RWPE2 (cell line): ENCODE results near the gene HMCN2.

Experiments used
- ATAC-seq: fragments of 200-7000 bp; cut with Tn5 transposase; 3 replicates; pipeline ENCODE4 v1.9.1; 2021; ENCODE audit warnings: low read depth
- DNase-seq: peaks from one replicate; pipeline ENCODE4 v3.0.0-alpha.2; 2020; ENCODE audit warnings: low spot score
- H3K27ac ChIP-seq: fragments of 450-650 bp; 2 replicates; pipeline ENCODE4 v1.5.1; 2017; ENCODE audit warnings: mild to moderate bottlenecking; ENCODE audit not compliant: poor library complexity, severe bottlenecking
- H3K27me3 ChIP-seq: fragments of 250-450 bp; sonication (Bioruptor Pico); 2 replicates; pipeline ENCODE4 v1.5.1; 2021; ENCODE audit warnings: mild to moderate bottlenecking, moderate library complexity; ENCODE audit not compliant: insufficient read depth, poor library complexity, severe bottlenecking
- H3K36me3 ChIP-seq: fragments of 250-450 bp; sonication (Bioruptor Pico); 2 replicates; pipeline ENCODE4 v1.5.1; 2020; ENCODE audit warnings: low read depth, mild to moderate bottlenecking, moderate library complexity
- H3K4me1 ChIP-seq: fragments of 250-450 bp; sonication (Bioruptor Pico); 2 replicates; pipeline ENCODE4 v1.5.1; 2021; ENCODE audit warnings: mild to moderate bottlenecking, moderate library complexity; ENCODE audit not compliant: insufficient read depth, poor library complexity, severe bottlenecking
- H3K4me3 ChIP-seq: fragments of 250-450 bp; sonication (Bioruptor Pico); 2 replicates; pipeline ENCODE4 v1.5.1; 2021; ENCODE audit warnings: mild to moderate bottlenecking, moderate library complexity; ENCODE audit not compliant: severe bottlenecking
- H3K9me3 ChIP-seq: fragments of 250-450 bp; sonication (Bioruptor Pico); 2 replicates; pipeline ENCODE4 v1.5.1; 2021; ENCODE audit warnings: mild to moderate bottlenecking, moderate library complexity; ENCODE audit not compliant: severe bottlenecking
- CTCF ChIP-seq: fragments of 450-650 bp; IDR thresholded peaks from one replicate; pipeline ENCODE4 v1.5.1; 2017; ENCODE audit warnings: mild to moderate bottlenecking, moderate library complexity; ENCODE audit not compliant: poor library complexity, severe bottlenecking

Gene HMCN2

GRCh38 chr9:130361873-130362362 is 96.4 kb downstream of the HMCN2 start:
- Histone ChIP-seq H3K4me3 (no peak overlapping the region), H3K27ac (no peak overlapping the region), H3K9me3 (no peaks in the 10 kb centered on the region), H3K27me3 (no peaks in the 10 kb centered on the region), H3K4me1 (no peaks in the 10 kb centered on the region), H3K36me3 (no peaks in the 10 kb centered on the region)
- TF ChIP-seq CTCF = no peak
- DNase-seq = no peak
- ATAC-seq = no peak

DNA sequence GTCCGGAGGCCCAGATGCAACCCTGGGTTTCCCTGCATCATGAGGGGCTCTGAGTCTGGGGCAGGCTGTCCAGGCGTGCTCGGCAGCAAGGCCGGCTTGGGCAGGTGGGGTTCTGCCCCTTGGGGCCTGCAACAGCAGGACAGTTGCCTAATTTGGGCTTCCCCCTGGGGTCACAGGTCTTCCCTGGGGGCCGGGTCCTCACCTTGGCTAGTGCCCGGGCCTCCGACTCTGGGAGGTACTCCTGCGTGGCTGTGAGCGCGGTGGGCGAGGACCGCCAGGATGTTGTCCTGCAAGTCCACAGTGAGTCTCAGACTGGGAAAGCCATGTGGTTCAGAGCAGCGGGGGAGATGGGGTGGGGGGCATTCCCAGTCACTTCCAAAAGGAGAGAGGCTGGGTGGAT is 97.1 kb downstream of the HMCN2 start:
- Histone ChIP-seq H3K4me1 (no peaks in the 10 kb centered on the region), H3K27me3 (no peaks in the 10 kb centered on the region), H3K9me3 (no peaks in the 10 kb centered on the region), H3K36me3 (no peaks in the 10 kb centered on the region), H3K4me3 (no peak overlapping the region), H3K27ac (no peak overlapping the region)
- DNase-seq = peak; percentile 60
- ATAC-seq = no peak
- no peak for TF ChIP-seq CTCF

- Histone ChIP-seq H3K9me3 (no peaks in the 10 kb centered on the region), H3K4me1 (no peaks in the 10 kb centered on the region), H3K27me3 (no peaks in the 10 kb centered on the region), H3K27ac (no peak overlapping the region), H3K4me3 (no peak overlapping the region), H3K36me3 (no peaks in the 10 kb centered on the region)
- no peak for TF ChIP-seq CTCF
- ATAC-seq (no peak), DNase-seq (no peak)
Measured at GRCh38 chr9:130363755-130364404, 98.3 kb downstream of the HMCN2 start.

DNA sequence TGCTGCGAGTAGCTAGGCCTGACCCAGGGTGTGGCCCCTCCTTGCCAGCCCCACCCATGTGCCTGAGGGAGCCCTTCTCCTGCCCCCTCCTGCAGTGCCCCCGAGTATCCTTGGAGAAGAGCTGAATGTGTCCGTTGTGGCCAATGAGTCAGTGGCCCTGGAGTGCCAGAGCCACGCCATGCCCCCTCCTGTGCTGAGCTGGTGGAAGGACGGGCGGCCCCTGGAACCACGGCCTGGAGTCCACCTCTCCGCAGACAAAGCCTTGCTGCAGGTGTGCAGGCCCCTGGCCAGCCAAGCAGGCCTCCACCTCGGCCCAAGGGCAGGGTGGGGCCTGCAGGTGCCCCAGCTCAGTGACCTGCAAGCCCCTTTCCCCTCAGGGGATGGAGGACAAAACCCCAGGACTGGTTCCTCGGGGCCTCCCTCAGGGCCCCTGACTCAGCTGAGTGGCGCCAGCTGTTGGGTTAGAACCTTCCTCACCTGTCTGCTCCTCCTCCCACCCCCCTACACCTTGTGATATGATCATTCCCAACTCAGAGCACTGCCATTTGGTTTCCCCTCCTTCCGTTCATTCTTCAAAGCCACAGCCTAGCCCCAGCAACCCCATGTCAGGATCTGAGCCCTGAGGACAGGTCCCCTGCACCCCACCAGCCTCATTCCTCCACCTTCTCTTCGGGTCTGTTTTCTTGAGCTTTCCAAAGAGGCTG is 99.2 kb downstream of the HMCN2 start:
- ATAC-seq = 0 out of 3 replicates have a peak, but pooled peaks have one; percentile 48
- DNase-seq = peak; percentile 39
- TF ChIP-seq CTCF = no peak
- Histone ChIP-seq H3K4me3 (no peak overlapping the region), H3K27ac (no peak overlapping the region), H3K27me3 (no peaks in the 10 kb centered on the region), H3K9me3 (no peaks in the 10 kb centered on the region), H3K4me1 (no peaks in the 10 kb centered on the region), H3K36me3 (no peaks in the 10 kb centered on the region)

- H3K4me3 ChIP-seq = no peak overlapping the region
- H3K27me3 ChIP-seq = no peaks in the 10 kb centered on the region
- H3K9me3 ChIP-seq = no peaks in the 10 kb centered on the region
- TF ChIP-seq CTCF = no peak
- H3K36me3 ChIP-seq = no peaks in the 10 kb centered on the region
- DNase-seq = no peak
- ATAC-seq = no peak
- no peak overlapping the region for H3K27ac ChIP-seq
- no peaks in the 10 kb centered on the region for H3K4me1 ChIP-seq
Measured at GRCh38 chr9:130365323-130365721, 99.8 kb downstream of the HMCN2 start.
